Smooth muscle cell (in vitro differentiated cells): ENCODE data around the gene RORC. TPM values are rescaled to one million over a fixed set of nuclear protein-coding genes. Genes with fewer than 3 reads are reported as not detected.

Source experiments
- DNase-seq: peaks from one replicate; lab custom pipeline; 2025; ENCODE audit not compliant: unreplicated experiment; lab: John Stamatoyannopoulos, UW
- H2AFZ ChIP-seq: fragments of 200-600 bp; sonication (generic); 2 replicates; pipeline ENCODE4 v1.6.0; 2016; ENCODE audit warnings: antibody characterized with exemption, low read depth, mild to moderate bottlenecking
- H3F3A ChIP-seq: fragments of 200-600 bp; sonication (generic); 2 replicates; pipeline ENCODE4 v1.6.0; 2017; ENCODE audit warnings: antibody characterized with exemption, low read depth
- H3K27ac ChIP-seq: fragments of 200-600 bp; sonication (generic); 2 replicates; pipeline ENCODE4 v1.5.1; 2016; ENCODE audit warnings: low read depth, mild to moderate bottlenecking
- H3K27me3 ChIP-seq: fragments of 200-600 bp; sonication (generic); 2 replicates; pipeline ENCODE4 v1.6.1; 2016; ENCODE audit warnings: low read depth, mild to moderate bottlenecking
- H3K36me3 ChIP-seq: fragments of 200-600 bp; sonication (generic); 2 replicates; pipeline ENCODE4 v1.5.1; 2016; ENCODE audit warnings: low read depth
- H3K4me1 ChIP-seq: fragments of 200-600 bp; sonication (generic); 2 replicates; pipeline ENCODE4 v1.5.1; 2016; ENCODE audit warnings: low read depth
- H3K4me2 ChIP-seq: fragments of 200-600 bp; sonication (generic); 2 replicates; pipeline ENCODE4 v1.6.0; 2016; ENCODE audit warnings: mild to moderate bottlenecking
- H3K4me3 ChIP-seq: fragments of 200-600 bp; sonication (generic); 2 replicates; pipeline ENCODE4 v1.5.1; 2016; ENCODE audit warnings: mild to moderate bottlenecking
- H3K79me2 ChIP-seq: fragments of 200-600 bp; sonication (generic); 2 replicates; pipeline ENCODE4 v1.6.0; 2016; ENCODE audit warnings: low read depth, mild to moderate bottlenecking
- H3K9ac ChIP-seq: fragments of 200-600 bp; sonication (generic); 2 replicates; pipeline ENCODE4 v1.6.0; 2016; ENCODE audit warnings: low read depth
- H3K9me3 ChIP-seq: fragments of 200-600 bp; sonication (generic); replicated peaks from 2 replicates; pipeline ENCODE4 v1.5.1; 2016; ENCODE audit warnings: low read depth
- H4K20me1 ChIP-seq: fragments of 200-600 bp; sonication (generic); 2 replicates; pipeline ENCODE4 v1.6.0; 2016; ENCODE audit warnings: low read depth
- WGBS: methylation state at CpG from one replicate; pipeline ENCODE4 v1.1.7; 2016; ENCODE audit warnings: low lambda C conversion rate; 5-methylcytosine and 5-hydroxymethylcytosine counted together
- polyA plus RNA-seq: library from polyadenylated mRNA; unstranded; fragments of >200 nt; fragmentation: Nextera tagmentation; extraction: Ambion mirVana; gene quantifications from 2 replicates; pipeline ENCODE4 v1.2.1, GENCODE V29; 2016
- total RNA-seq: library from RNA; depleted of rRNA; stranded (reverse); fragments of >200 nt; gene quantifications from 2 replicates; pipeline ENCODE4 v1.2.3, GENCODE V29; 2014
- TF ChIP-seq, protein P1 (sequence below): fragments of 200-600 bp; sonication (generic); IDR thresholded peaks from 2 replicates; pipeline ENCODE4 v1.5.1; 2017; ENCODE audit warnings: borderline replicate concordance, mild to moderate bottlenecking, antibody characterized with exemption; ENCODE audit not compliant: insufficient read depth, poor library complexity, severe bottlenecking

RORC gene
- total and polyA plus RNA-seq, 2 experiments from 2014 or later, result not detected

DNA sequence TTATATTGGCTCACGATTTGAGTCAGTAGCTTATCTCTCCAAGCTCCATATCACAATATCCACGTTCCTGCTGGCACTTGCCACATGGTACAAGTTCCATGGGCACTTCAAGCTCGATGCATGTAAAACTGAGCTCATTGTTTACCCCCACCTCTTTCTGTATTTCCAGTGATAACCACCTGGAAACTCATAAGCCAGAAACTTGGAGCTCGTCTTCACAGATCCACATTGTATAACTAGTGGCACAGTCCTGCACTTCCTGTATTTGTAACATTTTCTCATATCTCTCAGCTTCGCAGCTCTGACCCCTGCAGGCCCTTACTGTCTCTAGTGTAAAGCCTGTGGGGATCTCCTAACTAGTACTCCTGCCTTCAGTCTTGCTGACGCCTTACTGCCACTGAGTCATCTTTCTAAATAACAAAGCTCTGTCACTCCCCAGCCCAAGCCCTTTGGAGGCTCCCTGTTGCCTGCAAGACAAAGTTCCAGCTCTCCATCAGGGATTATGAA lies 14.5 kb upstream of the RORC start:
- Histone ChIP-seq H3K79me2 (no peaks in the 10 kb centered on the region), H2AFZ (no peak overlapping the region), H3K4me2 (peak overlapping the region; percentile 29), H3K9me3 (no peaks in the 10 kb centered on the region), H3K9ac (no peak overlapping the region), H3F3A (peaks cover 4% of the 10 kb centered on the region), H3K36me3 (no peaks in the 10 kb centered on the region), H4K20me1 (no peaks in the 10 kb centered on the region), H3K4me3 (no peak overlapping the region), H3K4me1 (peaks cover 8% of the 10 kb centered on the region), H3K27ac (peak overlapping the region; percentile 49), H3K27me3 (no peaks in the 10 kb centered on the region)
- 19% methylated on average over 6 of the region's 6 CpGs for WGBS
- DNase-seq, result no peak
- TF ChIP-seq, protein P1, sequence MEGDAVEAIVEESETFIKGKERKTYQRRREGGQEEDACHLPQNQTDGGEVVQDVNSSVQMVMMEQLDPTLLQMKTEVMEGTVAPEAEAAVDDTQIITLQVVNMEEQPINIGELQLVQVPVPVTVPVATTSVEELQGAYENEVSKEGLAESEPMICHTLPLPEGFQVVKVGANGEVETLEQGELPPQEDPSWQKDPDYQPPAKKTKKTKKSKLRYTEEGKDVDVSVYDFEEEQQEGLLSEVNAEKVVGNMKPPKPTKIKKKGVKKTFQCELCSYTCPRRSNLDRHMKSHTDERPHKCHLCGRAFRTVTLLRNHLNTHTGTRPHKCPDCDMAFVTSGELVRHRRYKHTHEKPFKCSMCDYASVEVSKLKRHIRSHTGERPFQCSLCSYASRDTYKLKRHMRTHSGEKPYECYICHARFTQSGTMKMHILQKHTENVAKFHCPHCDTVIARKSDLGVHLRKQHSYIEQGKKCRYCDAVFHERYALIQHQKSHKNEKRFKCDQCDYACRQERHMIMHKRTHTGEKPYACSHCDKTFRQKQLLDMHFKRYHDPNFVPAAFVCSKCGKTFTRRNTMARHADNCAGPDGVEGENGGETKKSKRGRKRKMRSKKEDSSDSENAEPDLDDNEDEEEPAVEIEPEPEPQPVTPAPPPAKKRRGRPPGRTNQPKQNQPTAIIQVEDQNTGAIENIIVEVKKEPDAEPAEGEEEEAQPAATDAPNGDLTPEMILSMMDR, result no peak

DNA sequence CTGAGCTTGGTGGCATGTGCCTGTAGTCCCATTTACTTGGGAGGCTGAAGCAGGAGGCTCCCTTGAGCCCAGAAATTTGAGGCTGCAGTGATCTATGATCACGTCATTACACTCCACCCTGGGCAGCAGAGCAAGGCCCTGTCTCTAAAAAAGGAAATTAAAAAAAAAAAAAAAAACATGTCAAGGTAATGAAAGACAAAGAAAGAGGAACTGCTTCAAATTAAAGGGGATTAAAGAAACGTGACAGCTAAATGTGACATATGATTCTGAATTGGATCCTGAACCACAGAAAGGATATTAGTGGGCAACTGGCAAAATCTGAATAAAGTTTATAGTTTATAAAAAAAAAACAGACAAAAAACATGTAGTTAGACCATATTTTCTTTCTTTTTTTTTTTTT lies 11.8 kb upstream of the RORC start:
- Histone ChIP-seq H3K79me2 (no peaks in the 10 kb centered on the region), H3K9ac (no peak overlapping the region), H3K9me3 (no peaks in the 10 kb centered on the region), H3K4me1 (peaks cover 12% of the 10 kb centered on the region), H3K27me3 (peaks cover 12% of the 10 kb centered on the region), H3K36me3 (no peaks in the 10 kb centered on the region), H3K4me2 (no peak overlapping the region), H4K20me1 (no peaks in the 10 kb centered on the region), H3F3A (peaks cover 4% of the 10 kb centered on the region), H3K4me3 (no peak overlapping the region), H2AFZ (no peak overlapping the region), H3K27ac (no peak overlapping the region)
- TF ChIP-seq, protein P1, result no peak
- 93% methylated on average over 2 of the region's 2 CpGs for WGBS
- DNase-seq, result no peak

DNA sequence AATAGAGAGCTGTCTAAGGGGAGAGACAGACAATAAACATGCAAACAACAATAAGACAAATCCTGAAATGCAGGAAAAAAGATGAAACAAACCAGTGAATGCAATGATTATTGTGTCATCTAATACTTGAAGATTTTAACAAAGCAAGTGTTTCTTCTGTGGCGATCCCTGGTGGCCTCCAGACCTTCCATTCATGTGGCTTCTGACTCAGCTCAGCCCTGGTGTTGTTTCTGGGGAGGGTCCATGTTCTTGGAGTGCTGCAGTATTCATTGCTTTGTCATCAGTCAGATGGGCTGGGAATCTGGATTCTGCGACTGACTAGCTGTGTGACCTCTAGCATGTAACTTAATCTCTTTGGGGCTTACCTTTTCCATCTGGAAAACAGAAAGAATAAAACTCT lies 9.5 kb upstream of the RORC start:
- H3K36me3 ChIP-seq, result no peaks in the 10 kb centered on the region
- peaks cover 5% of the 10 kb centered on the region for H3K4me1 ChIP-seq
- no peak for DNase-seq
- WGBS, result 23% methylated on average over 2 of the region's 2 CpGs
- H2AFZ ChIP-seq, result no peak overlapping the region
- H4K20me1 ChIP-seq, result no peaks in the 10 kb centered on the region
- peaks cover 29% of the 10 kb centered on the region for H3K27me3 ChIP-seq
- H3K27ac ChIP-seq, result peak overlapping the region; percentile 3
- H3K79me2 ChIP-seq, result no peaks in the 10 kb centered on the region
- H3K9ac ChIP-seq, result no peak overlapping the region
- peak overlapping the region; percentile 92 for H3K4me2 ChIP-seq
- no peak overlapping the region for H3K4me3 ChIP-seq
- TF ChIP-seq, protein P1, result no peak
- H3F3A ChIP-seq, result peaks cover 5% of the 10 kb centered on the region
- no peaks in the 10 kb centered on the region for H3K9me3 ChIP-seq

DNA sequence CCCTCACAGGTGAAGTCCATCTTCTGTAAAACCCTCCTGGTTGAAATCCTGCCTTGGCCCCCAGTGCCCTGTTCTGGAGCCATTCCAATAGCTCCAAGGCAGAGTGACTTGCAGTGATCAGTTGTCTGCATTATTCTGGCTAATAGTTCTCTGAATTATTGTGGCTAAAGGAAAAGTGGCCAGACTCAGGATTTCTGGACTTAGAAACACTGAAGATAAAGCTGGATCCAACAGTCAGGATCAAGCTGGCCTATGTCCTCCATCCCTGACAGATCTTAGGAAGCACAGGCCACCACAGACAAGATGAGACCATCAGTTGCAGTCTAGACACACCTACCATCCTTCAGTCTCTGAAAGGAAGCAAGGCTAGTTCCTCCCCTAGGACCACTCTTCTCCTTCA lies 8.8 kb upstream of the RORC start:
- Histone ChIP-seq H3K36me3 (no peaks in the 10 kb centered on the region), H3K4me1 (peaks cover 3% of the 10 kb centered on the region), H3K27ac (peak overlapping the region; percentile 25), H3K27me3 (peaks cover 29% of the 10 kb centered on the region), H3K79me2 (no peaks in the 10 kb centered on the region), H4K20me1 (no peaks in the 10 kb centered on the region), H3K9me3 (no peaks in the 10 kb centered on the region), H3K9ac (no peak overlapping the region), H3K4me3 (peak overlapping the region; percentile 41), H3K4me2 (peak overlapping the region; percentile 92), H3F3A (peaks cover 5% of the 10 kb centered on the region), H2AFZ (no peak overlapping the region)
- TF ChIP-seq, protein P1, result no peak
- no peak for DNase-seq
